Keratinocyte (primary cell): ENCODE measurements around the gene GRM7. TPM values are rescaled to one million over a fixed set of nuclear protein-coding genes. Genes with fewer than 3 reads are reported as not detected.

Experiments
- DNase-seq: peaks from one replicate; pipeline ENCODE4 v3.0.0-alpha.2; 2011; ENCODE audit warnings: low read depth, missing footprints, low spot score
- FAIRE-seq: peaks from 2 replicates; lab custom pipeline; 2011; peaks lifted over from hg19 to GRCh38; lab: Jason Lieb, UNC
- H2AFZ ChIP-seq: 2 replicates; pipeline ENCODE4 v1.6.0; 2012; ENCODE audit warnings: low read length, control low read depth, inconsistent platforms; ENCODE audit not compliant: control insufficient read depth
- H3K27ac ChIP-seq: 2 replicates; pipeline ENCODE4 v1.5.1; 2011; ENCODE audit warnings: low read length; ENCODE audit not compliant: control insufficient read depth, insufficient read depth
- H3K27me3 ChIP-seq: 3 replicates; pipeline ENCODE4 v1.6.0; 2011; ENCODE audit warnings: low read length; ENCODE audit not compliant: control insufficient read depth, insufficient read depth; ENCODE audit errors: extremely low read depth
- H3K36me3 ChIP-seq, 2 experiments: 2 replicates in 1 of 2; 3 replicates in 1 of 2; pipeline ENCODE4 v1.5.1; 2011; ENCODE audit warnings: low read length in 2 of 2, mild to moderate bottlenecking in 1 of 2; ENCODE audit not compliant: control insufficient read depth in 2 of 2, insufficient read depth in 2 of 2; ENCODE audit errors: extremely low read depth in 1 of 2
- H3K4me1 ChIP-seq: 3 replicates; pipeline ENCODE4 v1.5.1; 2011; ENCODE audit warnings: low read length; ENCODE audit not compliant: control insufficient read depth, insufficient read depth; ENCODE audit errors: extremely low read depth
- H3K4me2 ChIP-seq: 3 replicates; pipeline ENCODE4 v1.6.0; 2011; ENCODE audit warnings: low read depth, low read length; ENCODE audit not compliant: control insufficient read depth, insufficient read depth; ENCODE audit errors: extremely low read depth
- H3K4me3 ChIP-seq, 3 experiments: fragments of 200-600 bp in 1 of 3; sonication (generic) in 1 of 3; 2 replicates in 2 of 3; 3 replicates in 1 of 3; pipeline ENCODE4 v1.5.1; 2011 to 2016; ENCODE audit warnings: low read length in 3 of 3, mild to moderate bottlenecking in 3 of 3, control low read depth in 2 of 3, inconsistent platforms in 1 of 3, low read depth in 1 of 3, mixed read lengths in 1 of 3, mixed run types in 1 of 3, moderate library complexity in 1 of 3; ENCODE audit not compliant: control insufficient read depth in 2 of 3, insufficient read depth in 2 of 3; ENCODE audit errors: extremely low read depth in 1 of 3
- H3K79me2 ChIP-seq: 2 replicates; pipeline ENCODE4 v1.6.0; 2012; ENCODE audit warnings: low read length; ENCODE audit not compliant: control insufficient read depth, insufficient read depth
- H3K9ac ChIP-seq: 3 replicates; pipeline ENCODE4 v1.6.0; 2011; ENCODE audit warnings: low read length; ENCODE audit not compliant: control insufficient read depth, insufficient read depth; ENCODE audit errors: extremely low read depth
- H3K9me1 ChIP-seq: 3 replicates; pipeline ENCODE4 v1.6.0; 2011; ENCODE audit warnings: low read length; ENCODE audit not compliant: control insufficient read depth, insufficient read depth; ENCODE audit errors: extremely low read depth
- H3K9me3 ChIP-seq: 2 replicates; pipeline ENCODE4 v1.5.1; 2012; ENCODE audit warnings: low read depth, low read length; ENCODE audit not compliant: control insufficient read depth
- H4K20me1 ChIP-seq: 3 replicates; pipeline ENCODE4 v1.6.0; 2011; ENCODE audit warnings: low read length; ENCODE audit not compliant: control insufficient read depth, insufficient read depth; ENCODE audit errors: extremely low read depth
- CTCF ChIP-seq, 3 experiments: IDR thresholded peaks in 1 of 3; conservative IDR thresholded peaks in 1 of 3; optimal IDR thresholded peaks in 1 of 3; 2 replicates in 2 of 3; 3 replicates in 1 of 3; pipeline versions ENCODE3 to v1.5.1; 2011; ENCODE audit warnings: low read length in 3 of 3, mild to moderate bottlenecking in 3 of 3, moderate library complexity in 2 of 3, control low read depth in 1 of 3, inconsistent platforms in 1 of 3; ENCODE audit not compliant: insufficient read depth in 2 of 3; ENCODE audit errors: extremely low read depth in 1 of 3
- EZH2 ChIP-seq: IDR thresholded peaks from one replicate; pipeline ENCODE4 v1.6.1; 2012; ENCODE audit warnings: inconsistent platforms, mild to moderate bottlenecking, low read length, moderate library complexity
- dilution Hi-C: fragments of 300-500 bp; cut with MboI; formaldehyde crosslinking; loops from one replicate; pipeline ENCODE4 v1.7.0; 2020; ENCODE audit warnings: low sequenced_read_pairs; ENCODE audit not compliant: extremely low pct_ligation_motif_present
- polyA plus RNA-seq, 5 experiments: library from polyadenylated mRNA; depleted of rRNA in 3 of 5; stranded (reverse) in 3 of 5; stranded (forward) in 1 of 5; unstranded in 1 of 5; fragments of >200 nt; gene quantifications; 1 replicate in 1 of 5; 2 replicates in 3 of 5; 3 replicates in 1 of 5; pipeline versions ENCODE4 v1.2.1 to v1.2.3, GENCODE V29; 2011 to 2012; ENCODE audit warnings: missing spikeins in 2 of 5, low read depth in 1 of 5, low replicate concordance in 1 of 5

Gene GRM7
- polyA plus RNA-seq, 1 donor (not counting 4 experiments of a cell fraction or from before 2014, with no cell fraction given) = not detected

DNA sequence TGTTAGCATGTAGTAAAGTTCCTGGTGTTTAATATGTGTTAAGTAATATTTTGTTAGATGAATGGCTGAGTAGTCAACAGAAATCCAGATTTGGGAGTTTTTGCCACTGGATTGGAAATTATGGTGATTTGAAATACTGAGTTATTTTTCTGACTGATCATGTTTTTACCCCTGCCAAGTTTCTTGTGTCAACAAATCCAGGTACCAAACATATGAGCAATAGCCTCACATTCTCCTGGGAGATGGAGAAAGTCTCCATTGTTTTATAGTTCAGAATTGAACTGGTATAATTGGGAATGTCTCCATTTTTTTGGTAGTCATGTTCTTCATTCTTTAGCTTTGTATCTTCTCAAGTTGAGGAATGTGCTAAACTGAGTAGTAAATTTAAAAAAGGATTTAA, 873.5 kb downstream of the GRM7 start:
- H3K4me1 ChIP-seq = no peaks in the 10 kb centered on the region
- TF ChIP-seq EZH2 (no peak), CTCF (optimal IDR thresholded peaks at IDR 0.05 in 1 of 3, IDR thresholded peaks at IDR 0.05 in 1 of 3, conservative IDR thresholded peaks at IDR 0.05 in 1 of 3; ENCODE audit: extremely low read depth in 1 of 3, insufficient read depth in 2 of 3, low read length in 3 of 3) (no peak)
- H4K20me1 ChIP-seq = no peaks in the 10 kb centered on the region
- dilution Hi-C loops = no loop called here
- H3K9me1 ChIP-seq = no peaks in the 10 kb centered on the region
- H3K9me3 ChIP-seq = no peaks in the 10 kb centered on the region
- H2AFZ ChIP-seq = no peak overlapping the region
- FAIRE-seq (peak; percentile 23), DNase-seq (no peak)
- no peaks in the 10 kb centered on the region for H3K79me2 ChIP-seq
- H3K9ac ChIP-seq = no peak overlapping the region
- H3K4me2 ChIP-seq = no peak overlapping the region
- no peaks in the 10 kb centered on the region for H3K36me3 ChIP-seq
- no peak overlapping the region for H3K4me3 ChIP-seq
- no peaks in the 10 kb centered on the region for H3K27me3 ChIP-seq
- no peak overlapping the region for H3K27ac ChIP-seq

- no peak for FAIRE-seq
- H3K27me3 ChIP-seq = no peaks in the 10 kb centered on the region
- H4K20me1 ChIP-seq = no peaks in the 10 kb centered on the region
- no peaks in the 10 kb centered on the region for H3K79me2 ChIP-seq
- dilution Hi-C loops = no loop called here
- no peaks in the 10 kb centered on the region for H3K9me3 ChIP-seq
- TF ChIP-seq CTCF (optimal IDR thresholded peaks at IDR 0.05 in 1 of 3, IDR thresholded peaks at IDR 0.05 in 1 of 3, conservative IDR thresholded peaks at IDR 0.05 in 1 of 3; ENCODE audit: extremely low read depth in 1 of 3, insufficient read depth in 2 of 3, low read length in 3 of 3) (no peak), EZH2 (no peak)
- H3K27ac ChIP-seq = no peak overlapping the region
- H3K4me2 ChIP-seq = no peak overlapping the region
- no peak for DNase-seq
- no peak overlapping the region for H3K9ac ChIP-seq
- H2AFZ ChIP-seq = no peak overlapping the region
- H3K9me1 ChIP-seq = no peaks in the 10 kb centered on the region
- H3K4me1 ChIP-seq = no peaks in the 10 kb centered on the region
- no peak overlapping the region for H3K4me3 ChIP-seq
- H3K36me3 ChIP-seq = no peaks in the 10 kb centered on the region
Observed at GRCh38 chr3:7737263-7737662, 876.3 kb downstream of the GRM7 start.
